ENCODE data around the gene F12. TPM values are rescaled to one million over a fixed set of nuclear protein-coding genes. Genes with fewer than 3 reads are reported as not detected.

F12 gene
- total RNA-seq, 1 experiment from 2014 or later, result 30.0 TPM

DNA sequence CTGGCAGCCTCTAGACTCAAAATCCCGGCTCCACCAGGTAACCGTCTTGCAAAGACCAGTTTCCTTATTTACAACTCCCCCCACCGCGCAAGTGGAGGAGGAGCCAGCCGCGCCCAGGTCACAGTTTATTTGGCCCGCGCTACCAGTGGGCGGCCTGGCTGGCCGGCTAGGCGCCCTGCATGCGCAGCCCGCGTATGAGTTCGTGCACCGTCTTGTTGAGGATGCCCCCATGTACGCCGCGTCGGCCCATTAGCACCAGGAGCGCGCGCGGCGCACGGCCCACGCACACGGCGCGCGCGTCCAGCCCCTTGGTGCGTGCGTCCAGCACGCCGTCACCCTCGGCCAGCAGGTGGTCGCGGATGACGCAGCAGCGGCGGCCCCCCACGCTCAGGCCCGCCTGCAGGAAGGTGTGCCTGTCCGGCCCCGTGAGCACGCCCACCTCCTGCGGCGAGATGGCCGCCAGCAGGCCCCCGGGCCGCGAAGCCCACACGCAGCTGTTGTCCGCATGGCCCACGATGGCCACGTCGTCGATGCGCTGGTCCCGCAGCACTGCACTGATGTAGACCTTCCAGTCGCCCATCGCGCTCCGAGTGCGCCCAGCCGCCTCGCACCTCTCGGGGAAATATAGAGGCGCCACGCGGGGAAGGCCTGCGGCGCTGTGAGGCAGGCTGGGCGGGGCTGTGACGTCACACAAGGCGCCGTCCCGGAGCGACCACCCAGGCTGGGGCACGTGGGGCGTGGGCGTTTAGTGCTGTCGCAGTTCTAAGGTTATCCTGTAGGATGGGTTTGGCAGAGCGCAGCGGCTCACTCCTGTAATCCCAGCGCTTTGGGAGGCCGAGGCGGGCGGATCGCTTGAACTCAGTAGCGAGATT, 9.1 kb downstream of the F12 start, which contains the start of gene PFN3:
Gene PFN3, minus strand, starts transcription at position 665 of the 872 bp plus-strand sequence. Its CDS starts 85 bp downstream, at position 580.
- ChIA-PET POLR2A (no interaction called here), RAD21 (ENCODE audit: low non-redundant PET in 1 of 2, low total read pairs in 2 of 2, uncharacterized antibody in 2 of 2, unreplicated experiment in 2 of 2) (no interaction called here), CTCF (interaction anchor here (5.3 kb wide), 1 partner anchor 54 kb away, joined by 85 read pairs; no protein-coding TSS in a partner anchor)
- no peak for TF ChIP-seq EGR1 (IDR thresholded peaks at IDR 0.05; ENCODE audit: low read depth)
- TF ChIP-seq FOSL1 (IDR thresholded peaks at IDR 0.05; ENCODE audit: low read depth), result no peak
- no peak for TF ChIP-seq ZNF274 (IDR thresholded peaks at IDR 0.05; ENCODE audit: low read depth, low read length)
- TF ChIP-seq POLR2A (IDR thresholded peaks at IDR 0.05; ENCODE audit: borderline replicate concordance, extremely low read depth, insufficient read depth, insufficient read length), result no peak
- TF ChIP-seq, protein P1, sequence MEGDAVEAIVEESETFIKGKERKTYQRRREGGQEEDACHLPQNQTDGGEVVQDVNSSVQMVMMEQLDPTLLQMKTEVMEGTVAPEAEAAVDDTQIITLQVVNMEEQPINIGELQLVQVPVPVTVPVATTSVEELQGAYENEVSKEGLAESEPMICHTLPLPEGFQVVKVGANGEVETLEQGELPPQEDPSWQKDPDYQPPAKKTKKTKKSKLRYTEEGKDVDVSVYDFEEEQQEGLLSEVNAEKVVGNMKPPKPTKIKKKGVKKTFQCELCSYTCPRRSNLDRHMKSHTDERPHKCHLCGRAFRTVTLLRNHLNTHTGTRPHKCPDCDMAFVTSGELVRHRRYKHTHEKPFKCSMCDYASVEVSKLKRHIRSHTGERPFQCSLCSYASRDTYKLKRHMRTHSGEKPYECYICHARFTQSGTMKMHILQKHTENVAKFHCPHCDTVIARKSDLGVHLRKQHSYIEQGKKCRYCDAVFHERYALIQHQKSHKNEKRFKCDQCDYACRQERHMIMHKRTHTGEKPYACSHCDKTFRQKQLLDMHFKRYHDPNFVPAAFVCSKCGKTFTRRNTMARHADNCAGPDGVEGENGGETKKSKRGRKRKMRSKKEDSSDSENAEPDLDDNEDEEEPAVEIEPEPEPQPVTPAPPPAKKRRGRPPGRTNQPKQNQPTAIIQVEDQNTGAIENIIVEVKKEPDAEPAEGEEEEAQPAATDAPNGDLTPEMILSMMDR (IDR thresholded peaks at IDR 0.05 in 2 of 3, conservative IDR thresholded peaks at IDR 0.05 in 1 of 3; ENCODE audit: borderline replicate concordance in 1 of 3, insufficient read depth in 1 of 3, low read depth in 2 of 3, low read length in 2 of 3), result no peak
- TF ChIP-seq SRF (IDR thresholded peaks at IDR 0.05; ENCODE audit: low read depth), result no peak
- no peak for TF ChIP-seq SP1 (IDR thresholded peaks at IDR 0.05; ENCODE audit: low read depth)
- TF ChIP-seq RAD21 (IDR thresholded peaks at IDR 0.05; ENCODE audit: low read depth), result no peak
- TF ChIP-seq, protein P2, sequence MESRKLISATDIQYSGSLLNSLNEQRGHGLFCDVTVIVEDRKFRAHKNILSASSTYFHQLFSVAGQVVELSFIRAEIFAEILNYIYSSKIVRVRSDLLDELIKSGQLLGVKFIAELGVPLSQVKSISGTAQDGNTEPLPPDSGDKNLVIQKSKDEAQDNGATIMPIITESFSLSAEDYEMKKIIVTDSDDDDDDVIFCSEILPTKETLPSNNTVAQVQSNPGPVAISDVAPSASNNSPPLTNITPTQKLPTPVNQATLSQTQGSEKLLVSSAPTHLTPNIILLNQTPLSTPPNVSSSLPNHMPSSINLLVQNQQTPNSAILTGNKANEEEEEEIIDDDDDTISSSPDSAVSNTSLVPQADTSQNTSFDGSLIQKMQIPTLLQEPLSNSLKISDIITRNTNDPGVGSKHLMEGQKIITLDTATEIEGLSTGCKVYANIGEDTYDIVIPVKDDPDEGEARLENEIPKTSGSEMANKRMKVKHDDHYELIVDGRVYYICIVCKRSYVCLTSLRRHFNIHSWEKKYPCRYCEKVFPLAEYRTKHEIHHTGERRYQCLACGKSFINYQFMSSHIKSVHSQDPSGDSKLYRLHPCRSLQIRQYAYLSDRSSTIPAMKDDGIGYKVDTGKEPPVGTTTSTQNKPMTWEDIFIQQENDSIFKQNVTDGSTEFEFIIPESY (IDR thresholded peaks at IDR 0.05; ENCODE audit: extremely low read depth, insufficient replicate concordance, low read length), result no peak
- Histone ChIP-seq H3K4me3 (replicated peaks in 1 of 2; ENCODE audit: low read depth in 1 of 2, low read length in 2 of 2) (no peak within 1 kb of the TSS), H3K9me2 (ENCODE audit: insufficient read depth) (no peaks in the 10 kb centered on the region), H4K20me1 (ENCODE audit: insufficient read depth) (no peaks in the 10 kb centered on the region), H3K4me1 (ENCODE audit: control insufficient read depth in 1 of 2, insufficient read depth in 2 of 2, low read length in 2 of 2) (peaks cover 15 to 37% of the 10 kb centered on the region in 2 experiments), H3K9ac (ENCODE audit: low read length) (no peak within 1 kb of the TSS), H3K27ac (ENCODE audit: low read depth, low read length) (no peak within 1 kb of the TSS), H3K27me3 (ENCODE audit: insufficient read depth, low read length) (no peaks in the 10 kb centered on the region), H3K4me2 (ENCODE audit: low read length) (no peak within 1 kb of the TSS), H3K79me2 (ENCODE audit: insufficient read depth, low read length) (no peaks in the 10 kb centered on the region), H3K36me3 (ENCODE audit: control insufficient read depth in 1 of 2, insufficient read depth in 2 of 2, low read length in 2 of 2) (no peaks in the 10 kb centered on the region), H3K9me3 (ENCODE audit: control insufficient read depth in 1 of 2, insufficient read depth in 1 of 2, low read depth in 1 of 2, low read length in 2 of 2) (no peaks in the 10 kb centered on the region), H2AFZ (ENCODE audit: low read depth, low read length, poor library complexity, severe bottlenecking) (no peak within 1 kb of the TSS)
- BruUV-seq (replicated peaks), result no TSS peak
- intact Hi-C loops (cut with micrococcal nuclease), result loop anchor here (5.0 kb wide), 2 partner anchors 97 to 288 kb away; partner anchors contain the start of gene PDLIM7
- no peak for DNase-seq (ENCODE audit: low read depth, low spot score)
- no peak for ATAC-seq
